ENCODE data around the gene EYA2. TPM values are rescaled to one million over a fixed set of nuclear protein-coding genes. Genes with fewer than 3 reads are reported as not detected.

EYA2 gene
- total and polyA plus RNA-seq, 2 experiments from 2014 or later: 0.18 TPM; not detected in 1

DNA sequence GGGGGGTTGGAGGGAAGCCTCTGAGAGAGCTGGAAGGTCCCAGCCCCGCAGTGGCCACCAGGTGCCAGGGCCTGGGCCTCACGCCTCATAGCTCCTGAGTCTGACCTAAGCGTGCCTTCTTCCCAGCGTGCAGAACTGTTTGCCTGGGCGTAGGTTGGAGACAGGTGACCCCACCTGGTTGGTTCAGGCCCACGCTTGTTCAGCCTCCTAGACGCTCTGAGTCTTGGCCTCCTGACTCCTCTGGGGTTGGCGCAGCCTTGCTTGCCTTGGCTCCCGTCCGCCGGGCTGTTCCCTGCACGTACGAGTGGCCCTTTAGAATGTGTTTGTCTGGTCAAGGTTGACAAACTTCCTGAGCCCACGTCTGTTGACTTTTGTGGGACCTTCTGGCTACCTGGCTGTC, 70.8 kb downstream of the EYA2 start:
- in situ Hi-C loops (cut with MboI): no loop called here
- Histone ChIP-seq H3K79me2 (ENCODE audit: insufficient read depth) (no peaks in the 10 kb centered on the region), H3K9me2 (ENCODE audit: insufficient read depth) (no peaks in the 10 kb centered on the region), H3F3A (ENCODE audit: insufficient read depth) (no peaks in the 10 kb centered on the region), H3K9me3 (ENCODE audit: low read depth) (no peaks in the 10 kb centered on the region), H3K4me1 (ENCODE audit: insufficient read depth) (no peaks in the 10 kb centered on the region), H3K4me2 (ENCODE audit: unreplicated experiment) (no peak overlapping the region), H3K27ac (no peak overlapping the region), H3K36me3 (ENCODE audit: low read depth) (no peaks in the 10 kb centered on the region), H3K27me3 (replicated peaks; ENCODE audit: insufficient read depth) (no peaks in the 10 kb centered on the region), H3K9ac (no peak overlapping the region), H4K20me1 (ENCODE audit: insufficient read depth) (no peaks in the 10 kb centered on the region), H3K4me3 (no peak overlapping the region), H2AFZ (no peak overlapping the region)
- no peak for TF ChIP-seq EZH2phosphoT487 (IDR thresholded peaks at IDR 0.05; ENCODE audit: insufficient read depth, low read depth)
- TF ChIP-seq EZH2 (IDR thresholded peaks at IDR 0.05; ENCODE audit: insufficient read depth, poor library complexity, severe bottlenecking): no peak
- 86 to 91% methylated on average over 14 of the region's 14 CpGs for WGBS, 2 experiments (ENCODE audit: low coverage in 1 of 2, low lambda C conversion rate in 2 of 2, missing lambda C conversion rate in 2 of 2)
- DNase-seq: no peak

DNA sequence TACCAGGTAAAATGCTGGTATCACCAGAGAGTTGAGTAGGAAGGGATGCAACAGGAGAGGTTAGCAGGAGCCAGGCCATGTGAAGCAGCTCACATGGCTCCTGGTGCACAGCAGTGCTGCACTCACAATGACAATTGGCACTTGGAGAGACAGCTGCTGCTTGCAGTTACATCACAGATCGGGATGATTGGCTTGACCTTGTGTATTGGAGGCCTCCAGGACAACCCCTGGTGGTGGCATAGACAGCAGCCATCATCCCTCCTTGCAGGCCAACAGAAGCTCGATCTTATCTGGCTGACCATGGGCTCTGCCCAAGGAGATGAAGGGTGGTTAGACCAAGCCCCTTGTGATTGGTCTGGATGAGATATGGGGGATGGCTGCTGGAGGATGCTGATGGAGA, 73.0 kb downstream of the EYA2 start:
- Histone ChIP-seq H3K36me3 (ENCODE audit: low read depth) (no peaks in the 10 kb centered on the region), H3F3A (ENCODE audit: insufficient read depth) (no peaks in the 10 kb centered on the region), H3K27me3 (replicated peaks; ENCODE audit: insufficient read depth) (no peaks in the 10 kb centered on the region), H3K4me1 (ENCODE audit: insufficient read depth) (no peaks in the 10 kb centered on the region), H4K20me1 (ENCODE audit: insufficient read depth) (no peaks in the 10 kb centered on the region), H3K79me2 (ENCODE audit: insufficient read depth) (no peaks in the 10 kb centered on the region), H3K9me2 (ENCODE audit: insufficient read depth) (no peaks in the 10 kb centered on the region), H3K9me3 (ENCODE audit: low read depth) (no peaks in the 10 kb centered on the region), H2AFZ (no peak overlapping the region), H3K4me2 (ENCODE audit: unreplicated experiment) (no peak overlapping the region), H3K27ac (no peak overlapping the region), H3K4me3 (no peak overlapping the region), H3K9ac (no peak overlapping the region)
- no peak for DNase-seq
- in situ Hi-C loops (cut with MboI): no loop called here
- no peak for TF ChIP-seq EZH2 (IDR thresholded peaks at IDR 0.05; ENCODE audit: insufficient read depth, poor library complexity, severe bottlenecking)
- no peak for TF ChIP-seq EZH2phosphoT487 (IDR thresholded peaks at IDR 0.05; ENCODE audit: insufficient read depth, low read depth)
- WGBS, 2 experiments (ENCODE audit: low coverage in 1 of 2, low lambda C conversion rate in 2 of 2, missing lambda C conversion rate in 2 of 2): 74 to 78% methylated on average over 2 of the region's 2 CpGs

DNA sequence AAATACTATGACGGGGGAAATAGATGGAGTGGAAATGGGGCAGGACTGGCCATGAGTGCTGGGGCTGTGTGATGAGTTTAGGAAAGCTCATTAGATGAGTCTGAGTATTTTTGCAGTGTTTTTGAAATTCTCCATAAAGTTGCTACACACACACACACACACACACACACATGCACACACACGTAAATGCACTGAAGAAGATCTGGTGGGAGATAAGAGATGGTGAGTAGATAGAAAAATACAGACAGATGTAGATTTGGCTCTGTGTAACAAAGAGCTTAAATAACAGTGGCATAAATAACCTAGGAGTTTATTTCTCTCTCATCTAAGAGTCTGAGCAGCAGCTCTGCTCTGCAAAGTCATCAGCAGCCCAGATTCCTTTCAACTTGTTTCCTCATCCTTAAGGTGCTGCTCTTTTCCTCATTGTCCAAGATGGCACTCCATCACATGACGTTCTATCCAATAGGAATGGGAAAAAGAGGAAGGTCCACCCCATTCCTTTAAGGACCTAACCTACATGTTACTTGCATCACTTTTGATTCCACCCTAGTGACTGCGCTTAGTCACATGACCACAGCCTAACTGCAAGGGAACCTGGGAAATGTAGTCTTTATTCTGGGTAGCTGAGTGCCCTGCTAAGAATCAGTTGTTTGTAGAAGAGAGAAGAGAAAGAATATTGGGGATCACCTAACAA, 76.4 kb downstream of the EYA2 start:
- 20 to 23% methylated on average over 4 of the region's 4 CpGs for WGBS, 2 experiments (ENCODE audit: low coverage in 1 of 2, low lambda C conversion rate in 2 of 2, missing lambda C conversion rate in 2 of 2)
- DNase-seq: peak; percentile 86
- Histone ChIP-seq H3F3A (ENCODE audit: insufficient read depth) (no peaks in the 10 kb centered on the region), H3K9me3 (ENCODE audit: low read depth) (no peaks in the 10 kb centered on the region), H4K20me1 (ENCODE audit: insufficient read depth) (no peaks in the 10 kb centered on the region), H3K79me2 (ENCODE audit: insufficient read depth) (no peaks in the 10 kb centered on the region), H3K4me2 (ENCODE audit: unreplicated experiment) (no peak overlapping the region), H3K4me3 (no peak overlapping the region), H3K9me2 (ENCODE audit: insufficient read depth) (no peaks in the 10 kb centered on the region), H2AFZ (peak overlapping the region; percentile 44), H3K27ac (no peak overlapping the region), H3K27me3 (replicated peaks; ENCODE audit: insufficient read depth) (no peaks in the 10 kb centered on the region), H3K36me3 (ENCODE audit: low read depth) (no peaks in the 10 kb centered on the region), H3K9ac (no peak overlapping the region), H3K4me1 (ENCODE audit: insufficient read depth) (no peaks in the 10 kb centered on the region)
- no peak for TF ChIP-seq EZH2phosphoT487 (IDR thresholded peaks at IDR 0.05; ENCODE audit: insufficient read depth, low read depth)
- TF ChIP-seq EZH2 (IDR thresholded peaks at IDR 0.05; ENCODE audit: insufficient read depth, poor library complexity, severe bottlenecking): no peak
- in situ Hi-C loops (cut with MboI): no loop called here

DNA sequence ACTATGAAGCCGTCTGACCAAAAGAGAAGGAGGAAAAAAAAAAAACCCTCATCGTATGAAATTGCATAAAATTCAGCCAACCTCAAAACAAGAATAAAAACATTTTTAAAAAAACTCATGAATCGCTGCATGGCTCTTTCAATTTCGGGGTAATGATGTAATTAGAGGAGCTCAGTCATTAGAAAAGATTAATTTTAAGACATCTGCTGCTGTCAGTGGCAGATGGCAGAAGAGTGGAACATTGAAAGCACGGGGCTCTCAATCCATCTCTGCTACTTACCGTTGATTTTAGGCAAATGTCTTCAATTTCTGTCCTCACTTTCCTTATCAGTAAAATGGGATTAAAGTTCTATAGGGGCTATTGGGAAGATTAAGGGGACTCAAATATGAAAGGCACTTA, 79.1 kb downstream of the EYA2 start:
- Histone ChIP-seq H3K9ac (no peak overlapping the region), H3K4me2 (ENCODE audit: unreplicated experiment) (no peak overlapping the region), H3F3A (ENCODE audit: insufficient read depth) (no peaks in the 10 kb centered on the region), H3K4me1 (ENCODE audit: insufficient read depth) (no peaks in the 10 kb centered on the region), H2AFZ (no peak overlapping the region), H4K20me1 (ENCODE audit: insufficient read depth) (no peaks in the 10 kb centered on the region), H3K27me3 (replicated peaks; ENCODE audit: insufficient read depth) (no peaks in the 10 kb centered on the region), H3K27ac (no peak overlapping the region), H3K36me3 (ENCODE audit: low read depth) (no peaks in the 10 kb centered on the region), H3K4me3 (no peak overlapping the region), H3K9me3 (ENCODE audit: low read depth) (no peaks in the 10 kb centered on the region), H3K79me2 (ENCODE audit: insufficient read depth) (no peaks in the 10 kb centered on the region), H3K9me2 (ENCODE audit: insufficient read depth) (no peaks in the 10 kb centered on the region)
- WGBS, 2 experiments (ENCODE audit: low coverage in 1 of 2, low lambda C conversion rate in 2 of 2, missing lambda C conversion rate in 2 of 2): 40 to 46% methylated on average over 6 of the region's 6 CpGs
- no peak for DNase-seq
- TF ChIP-seq EZH2 (IDR thresholded peaks at IDR 0.05; ENCODE audit: insufficient read depth, poor library complexity, severe bottlenecking): no peak
- no peak for TF ChIP-seq EZH2phosphoT487 (IDR thresholded peaks at IDR 0.05; ENCODE audit: insufficient read depth, low read depth)
- in situ Hi-C loops (cut with MboI): no loop called here

Data from GM23248 (cell line).